ENCODE results near the gene SDHB.
A peak's percentile ranks its signal among the peaks of the same experiment; 100 is the strongest.
"Not testable (repeated sequence)": the region's sequence is repeated elsewhere in the genome, so short reads cannot be mapped to it uniquely, and the experiment has no call there.

Gene SDHB

GRCh38 chr1:17067069-17067426, 13.2 kb upstream of the SDHB start:
- H3K27me3 ChIP-seq (ENCODE audit: low read depth): no peaks in the 10 kb centered on the region
- no peaks in the 10 kb centered on the region for H3K4me1 ChIP-seq
- in situ Hi-C loops (cut with MboI; ENCODE audit: low sequenced_read_pairs): no loop called here
- no peak for DNase-seq (ENCODE audit: low spot score in 2 of 2)
- no peaks in the 10 kb centered on the region for H3K36me3 ChIP-seq (replicated peaks)
- no peak overlapping the region for H3K4me3 ChIP-seq
- peaks cover 8% of the 10 kb centered on the region for H3K9me3 ChIP-seq

GRCh38 chr1:17066361-17067068, 12.7 kb upstream of the SDHB start:
- peaks cover 8% of the 10 kb centered on the region for H3K9me3 ChIP-seq
- no peak overlapping the region for H3K4me3 ChIP-seq
- H3K4me1 ChIP-seq: no peaks in the 10 kb centered on the region
- in situ Hi-C loops (cut with MboI; ENCODE audit: low sequenced_read_pairs): no loop called here
- H3K27me3 ChIP-seq (ENCODE audit: low read depth): no peaks in the 10 kb centered on the region
- H3K36me3 ChIP-seq (replicated peaks): no peaks in the 10 kb centered on the region
- DNase-seq (ENCODE audit: low spot score in 2 of 2): no peak

- in situ Hi-C loops (cut with MboI; ENCODE audit: low sequenced_read_pairs): no loop called here
- H3K36me3 ChIP-seq (replicated peaks): no peaks in the 10 kb centered on the region
- peaks cover 8% of the 10 kb centered on the region for H3K9me3 ChIP-seq
- peaks cover 2% of the 10 kb centered on the region; the same call in 1 of the 2 replicates for H3K4me1 ChIP-seq
- H3K27me3 ChIP-seq (ENCODE audit: low read depth): no peaks in the 10 kb centered on the region
- no peak overlapping the region for H3K4me3 ChIP-seq
- DNase-seq (ENCODE audit: low spot score in 2 of 2): no peak
Observed at GRCh38 chr1:17065666-17066065, 11.8 kb upstream of the SDHB start.

GRCh38 chr1:17062751-17063150, 8.9 kb upstream of the SDHB start:
- in situ Hi-C loops (cut with MboI; ENCODE audit: low sequenced_read_pairs): loop anchor here (5.0 kb wide), 1 partner anchor 175 kb away; no protein-coding TSS in a partner anchor
- not testable (repeated sequence) for H3K36me3 ChIP-seq (replicated peaks); H3K4me3 ChIP-seq; H3K9me3 ChIP-seq; DNase-seq (ENCODE audit: low spot score in 2 of 2); H3K27me3 ChIP-seq (ENCODE audit: low read depth); H3K4me1 ChIP-seq

GRCh38 chr1:17061892-17062291, 8.1 kb upstream of the SDHB start:
- H3K4me3 ChIP-seq: no peak overlapping the region
- DNase-seq (ENCODE audit: low spot score in 2 of 2): no peak
- peaks cover 8% of the 10 kb centered on the region for H3K9me3 ChIP-seq
- no peaks in the 10 kb centered on the region for H3K27me3 ChIP-seq (ENCODE audit: low read depth)
- in situ Hi-C loops (cut with MboI; ENCODE audit: low sequenced_read_pairs): loop anchor here (5.0 kb wide), 1 partner anchor 175 kb away; no protein-coding TSS in a partner anchor
- no peaks in the 10 kb centered on the region for H3K36me3 ChIP-seq (replicated peaks)
- H3K4me1 ChIP-seq: peaks cover 6% of the 10 kb centered on the region

GRCh38 chr1:17061486-17061885, 7.7 kb upstream of the SDHB start:
- in situ Hi-C loops (cut with MboI; ENCODE audit: low sequenced_read_pairs): loop anchor here (5.0 kb wide), 1 partner anchor 176 kb away; no protein-coding TSS in a partner anchor

GRCh38 chr1:17060306-17060749, 6.5 kb upstream of the SDHB start:
- H3K4me3 ChIP-seq: no peak overlapping the region
- H3K4me1 ChIP-seq: peaks cover 6% of the 10 kb centered on the region
- no peak for DNase-seq (ENCODE audit: low spot score in 2 of 2)
- H3K36me3 ChIP-seq (replicated peaks): no peaks in the 10 kb centered on the region
- H3K27me3 ChIP-seq (ENCODE audit: low read depth): no peaks in the 10 kb centered on the region
- in situ Hi-C loops (cut with MboI; ENCODE audit: low sequenced_read_pairs): loop anchor here (5.0 kb wide), 1 partner anchor 177 kb away; no protein-coding TSS in a partner anchor
- peaks cover 4% of the 10 kb centered on the region for H3K9me3 ChIP-seq

More at GRCh38 chr1:17061486-17061885, 7.7 kb upstream of the SDHB start:
- H3K27me3 ChIP-seq (ENCODE audit: low read depth): no peaks in the 10 kb centered on the region
- peaks cover 8% of the 10 kb centered on the region for H3K9me3 ChIP-seq
- H3K36me3 ChIP-seq (replicated peaks): no peaks in the 10 kb centered on the region
- H3K4me3 ChIP-seq: no peak overlapping the region
- H3K4me1 ChIP-seq: peaks cover 6% of the 10 kb centered on the region
- DNase-seq (ENCODE audit: low spot score in 2 of 2): no peak

- Histone ChIP-seq H3K4me3 (no peak overlapping the region), H3K9me3 (no peaks in the 10 kb centered on the region; the same call in 1 of the 2 replicates), H3K4me1 (peaks cover 6% of the 10 kb centered on the region), H3K27me3 (ENCODE audit: low read depth) (no peaks in the 10 kb centered on the region), H3K36me3 (replicated peaks) (no peaks in the 10 kb centered on the region)
- peak; percentile 47 to 78 for DNase-seq (ENCODE audit: low spot score in 2 of 2)
- in situ Hi-C loops (cut with MboI; ENCODE audit: low sequenced_read_pairs): loop anchor here (5.0 kb wide), 1 partner anchor 178 kb away; no protein-coding TSS in a partner anchor
Observed at GRCh38 chr1:17059391-17060305, 5.8 kb upstream of the SDHB start.

- Histone ChIP-seq H3K27me3 (ENCODE audit: low read depth) (no peaks in the 10 kb centered on the region), H3K4me3 (no peak overlapping the region), H3K9me3 (no peaks in the 10 kb centered on the region), H3K36me3 (replicated peaks) (no peaks in the 10 kb centered on the region; the same call in 1 of the 2 replicates), H3K4me1 (peaks cover 15% of the 10 kb centered on the region)
- DNase-seq (ENCODE audit: low spot score in 2 of 2): no peak
- in situ Hi-C loops (cut with MboI; ENCODE audit: low sequenced_read_pairs): no loop called here
Observed at GRCh38 chr1:17056551-17056950, 2.7 kb upstream of the SDHB start.

GRCh38 chr1:17055801-17056200, 2.0 kb upstream of the SDHB start:
- H3K36me3 ChIP-seq (replicated peaks): peaks cover 7% of the 10 kb centered on the region
- H3K4me3 ChIP-seq: no peak overlapping the region
- no peaks in the 10 kb centered on the region for H3K27me3 ChIP-seq (ENCODE audit: low read depth)
- in situ Hi-C loops (cut with MboI; ENCODE audit: low sequenced_read_pairs): no loop called here
- H3K4me1 ChIP-seq: peaks cover 20% of the 10 kb centered on the region
- no peak for DNase-seq (ENCODE audit: low spot score in 2 of 2)
- no peaks in the 10 kb centered on the region for H3K9me3 ChIP-seq

GRCh38 chr1:17053086-17053684, 647 bp downstream of the SDHB start:
- Histone ChIP-seq H3K36me3 (replicated peaks) (peaks cover 14% of the 10 kb centered on the region), H3K4me1 (peaks cover 14% of the 10 kb centered on the region), H3K27me3 (ENCODE audit: low read depth) (no peaks in the 10 kb centered on the region), H3K9me3 (no peaks in the 10 kb centered on the region), H3K4me3 (peak overlapping the region; percentile 72)
- in situ Hi-C loops (cut with MboI; ENCODE audit: low sequenced_read_pairs): loop anchor here (5.0 kb wide), 1 partner anchor 96 kb away; no protein-coding TSS in a partner anchor
- no peak for DNase-seq (ENCODE audit: low spot score in 2 of 2)

- in situ Hi-C loops (cut with MboI; ENCODE audit: low sequenced_read_pairs): loop anchor here (5.0 kb wide), 1 partner anchor 95 kb away; no protein-coding TSS in a partner anchor
- peaks cover 14% of the 10 kb centered on the region for H3K4me1 ChIP-seq
- no peaks in the 10 kb centered on the region for H3K9me3 ChIP-seq
- peaks cover 14% of the 10 kb centered on the region for H3K36me3 ChIP-seq (replicated peaks)
- DNase-seq (ENCODE audit: low spot score in 2 of 2): no peak
- H3K4me3 ChIP-seq: peak overlapping the region; percentile 72
- no peaks in the 10 kb centered on the region for H3K27me3 ChIP-seq (ENCODE audit: low read depth)
Observed at GRCh38 chr1:17052641-17053040, 1.2 kb downstream of the SDHB start.

GRCh38 chr1:17052038-17052437, 1.8 kb downstream of the SDHB start:
- H3K27me3 ChIP-seq (ENCODE audit: low read depth): no peaks in the 10 kb centered on the region
- H3K9me3 ChIP-seq: no peaks in the 10 kb centered on the region
- DNase-seq (ENCODE audit: low spot score in 2 of 2): no peak
- in situ Hi-C loops (cut with MboI; ENCODE audit: low sequenced_read_pairs): loop anchor here (5.0 kb wide), 1 partner anchor 95 kb away; no protein-coding TSS in a partner anchor
- H3K36me3 ChIP-seq (replicated peaks): peaks cover 14% of the 10 kb centered on the region
- no peak overlapping the region; the same call in 1 of the 2 replicates for H3K4me3 ChIP-seq
- peaks cover 14% of the 10 kb centered on the region for H3K4me1 ChIP-seq

Data from HAP-1 (cell line).